ENCODE data around the gene DMAP1. TPM values are rescaled to one million over a fixed set of nuclear protein-coding genes. Genes with fewer than 3 reads are reported as not detected.

The DMAP1 gene
- total RNA-seq, 2 experiments from 2014 or later: 53.4 to 56.9 TPM

GRCh38 chr1:44230796-44231195, 17.5 kb downstream of the DMAP1 start:
- H3K4me1 ChIP-seq (ENCODE audit: insufficient read depth, low read length): no peaks in the 10 kb centered on the region
- POLR2A ChIA-PET: no interaction called here
- no peak for TF ChIP-seq CTCF (IDR thresholded peaks at IDR 0.05)
- Mint-ChIP-seq H3K4me3 (no peak overlapping the region), H3K4me1 (ENCODE audit: low read depth) (no peaks in the 10 kb centered on the region), H3K36me3 (ENCODE audit: low read depth) (peaks cover 50% of the 10 kb centered on the region), H3K27me3 (no peaks in the 10 kb centered on the region), H3K9me3 (no peaks in the 10 kb centered on the region), H3K27ac (no peak overlapping the region)
- ATAC-seq (ENCODE audit: poor library complexity): no peak
- intact Hi-C loops (cut with DNase I, micrococcal nuclease): no loop called here
- H3K27ac ChIP-seq (ENCODE audit: low read depth in 1 of 2, low read length in 2 of 2): no peak overlapping the region
- CTCF ChIA-PET: no interaction called here
- no peaks in the 10 kb centered on the region for H3K27me3 ChIP-seq (ENCODE audit: control insufficient read depth in 1 of 2, insufficient read depth in 2 of 2, low read length in 2 of 2)
- H3K36me3 ChIP-seq (ENCODE audit: insufficient read depth, low read length): peaks cover 7% of the 10 kb centered on the region
- no peak overlapping the region for H3K4me3 ChIP-seq (ENCODE audit: low read length)
- DNase-seq: no peak
- H3K9me3 ChIP-seq (ENCODE audit: control insufficient read depth in 1 of 2, insufficient read depth in 1 of 2, low read length in 2 of 2): no peaks in the 10 kb centered on the region

- Mint-ChIP-seq H3K4me1 (ENCODE audit: low read depth) (peaks cover 6% of the 10 kb centered on the region), H3K27me3 (no peaks in the 10 kb centered on the region), H3K27ac (no peak overlapping the region), H3K4me3 (no peak overlapping the region), H3K36me3 (ENCODE audit: low read depth) (peaks cover 50% of the 10 kb centered on the region), H3K9me3 (no peaks in the 10 kb centered on the region)
- H3K4me1 ChIP-seq (ENCODE audit: insufficient read depth, low read length): peaks cover 6% of the 10 kb centered on the region
- no peak overlapping the region for H3K27ac ChIP-seq (ENCODE audit: low read depth in 1 of 2, low read length in 2 of 2)
- H3K27me3 ChIP-seq (ENCODE audit: control insufficient read depth in 1 of 2, insufficient read depth in 2 of 2, low read length in 2 of 2): no peaks in the 10 kb centered on the region
- no peak overlapping the region for H3K4me3 ChIP-seq (ENCODE audit: low read length)
- ChIA-PET POLR2A (no interaction called here), CTCF (no interaction called here)
- intact Hi-C loops (cut with DNase I, micrococcal nuclease): no loop called here
- TF ChIP-seq CTCF (IDR thresholded peaks at IDR 0.05): no peak
- DNase-seq: no peak
- peaks cover 7% of the 10 kb centered on the region for H3K36me3 ChIP-seq (ENCODE audit: insufficient read depth, low read length)
- H3K9me3 ChIP-seq (ENCODE audit: control insufficient read depth in 1 of 2, insufficient read depth in 1 of 2, low read length in 2 of 2): no peaks in the 10 kb centered on the region
- ATAC-seq (ENCODE audit: poor library complexity): no peak
These were observed 20.3 kb downstream of the DMAP1 start for GRCh38 chr1:44233593-44233992.

- intact Hi-C loops (cut with DNase I, micrococcal nuclease): loop anchor here in 1 of 2 experiments (5.0 kb wide), 1 partner anchor 34 kb away; no protein-coding TSS in a partner anchor
- Histone ChIP-seq H3K9me3 (ENCODE audit: control insufficient read depth in 1 of 2, insufficient read depth in 1 of 2, low read length in 2 of 2) (no peaks in the 10 kb centered on the region), H3K4me3 (ENCODE audit: low read length) (no peak overlapping the region), H3K36me3 (ENCODE audit: insufficient read depth, low read length) (peaks cover 7% of the 10 kb centered on the region), H3K27me3 (ENCODE audit: control insufficient read depth in 1 of 2, insufficient read depth in 2 of 2, low read length in 2 of 2) (no peaks in the 10 kb centered on the region), H3K4me1 (ENCODE audit: insufficient read depth, low read length) (peaks cover 7% of the 10 kb centered on the region), H3K27ac (ENCODE audit: low read depth in 1 of 2, low read length in 2 of 2) (no peak overlapping the region)
- POLR2A ChIA-PET: no interaction called here
- H3K9me3 Mint-ChIP-seq: no peaks in the 10 kb centered on the region
- ATAC-seq (ENCODE audit: poor library complexity) (no peak), DNase-seq (no peak)
- TF ChIP-seq CTCF (IDR thresholded peaks at IDR 0.05): no peak
- peaks cover 38% of the 10 kb centered on the region for H3K36me3 Mint-ChIP-seq (ENCODE audit: low read depth)
- no peak overlapping the region for H3K27ac Mint-ChIP-seq
- H3K27me3 Mint-ChIP-seq: no peaks in the 10 kb centered on the region
- H3K4me1 Mint-ChIP-seq (ENCODE audit: low read depth): peaks cover 18% of the 10 kb centered on the region
- CTCF ChIA-PET: no interaction called here
- H3K4me3 Mint-ChIP-seq: no peak overlapping the region
These were observed 22.5 kb downstream of the DMAP1 start for GRCh38 chr1:44235808-44236207.

Measured in CD4-positive, alpha-beta T cell (primary cell).